A549 (cell line): ENCODE measurements around the gene OTUD7B. TPM values are rescaled to one million over a fixed set of nuclear protein-coding genes. Genes with fewer than 3 reads are reported as not detected.

Experiments used
- ATAC-seq, 2 experiments: fragments of 200-7000 bp in 1 of 2; fragments of >200 bp in 1 of 2; cut with Nextera tagmentation in 1 of 2; cut with Tn5 transposase in 1 of 2; 3 replicates each; pipeline versions ENCODE4 v1.8.0 to v1.9.1; 2018 to 2020; ENCODE audit warnings: mild to moderate bottlenecking in 1 of 2, moderate library complexity in 1 of 2
- CTCF ChIA-PET: fragments of 300-600 bp; sonication (Branson Sonifier 250); formaldehyde crosslinking; extraction: SDS; loops from one replicate; lab custom pipeline; 2021; ENCODE audit warnings: antibody characterized with exemption, inconsistent platforms; lab: Yijun Ruan, JAX
- POLR2A ChIA-PET: fragments of 350-600 bp; formaldehyde crosslinking; extraction: SDS; loops from one replicate; lab custom pipeline; 2021; ENCODE audit warnings: antibody characterized with exemption, inconsistent platforms; lab: Yijun Ruan, JAX
- DNase-seq, 2 experiments: peaks; one replicate each; pipeline versions ENCODE4 v3.0.0 to v3.0.0-alpha.2; 2011 to 2016; ENCODE audit warnings: low read depth in 1 of 2, low spot score in 1 of 2
- FAIRE-seq: peaks from 2 replicates; lab custom pipeline; 2011; peaks lifted over from hg19 to GRCh38; lab: Jason Lieb, UNC
- H3K27ac ChIP-seq, 2 experiments: fragments of >200 bp; sonication (Bioruptor Twin); formaldehyde crosslinking; 3 replicates each; pipeline ENCODE4 v1.5.1; 2016 to 2017
- H3K4me1 ChIP-seq: fragments of >200 bp; sonication (Bioruptor Twin); formaldehyde crosslinking; 3 replicates; pipeline ENCODE4 v1.6.1; 2016
- H3K4me2 ChIP-seq: fragments of >200 bp; sonication (Bioruptor Twin); formaldehyde crosslinking; 3 replicates; pipeline ENCODE4 v1.6.1; 2016
- H3K4me3 ChIP-seq: fragments of >200 bp; sonication (Bioruptor Twin); formaldehyde crosslinking; 3 replicates; pipeline ENCODE4 v1.5.1; 2016
- H3K9me3 ChIP-seq: fragments of >200 bp; sonication (Bioruptor Twin); formaldehyde crosslinking; 3 replicates; pipeline ENCODE4 v1.6.1; 2016
- CTCF ChIP-seq: fragments of >200 bp; sonication (Bioruptor Twin); formaldehyde crosslinking; IDR thresholded peaks from 3 replicates; pipeline ENCODE4 v1.5.1; 2016
- E2F6 ChIP-seq: IDR thresholded peaks from 2 replicates; pipeline ENCODE4 v1.6.1; 2012; ENCODE audit warnings: low read depth, borderline replicate concordance
- EHF ChIP-seq: fragments of 250-450 bp; sonication (Bioruptor Pico); IDR thresholded peaks from 2 replicates; pipeline ENCODE4 v1.5.0; 2020; ENCODE audit warnings: mild to moderate bottlenecking
- ESRRA ChIP-seq: fragments of 150-350 bp; IDR thresholded peaks from 2 replicates; pipeline ENCODE4 v1.6.1; 2014; ENCODE audit warnings: mild to moderate bottlenecking, low read length, borderline replicate concordance
- FOSL2 ChIP-seq, 2 experiments: fragments of 450-650 bp in 1 of 2; fragments of >200 bp in 1 of 2; sonication (Bioruptor Twin) in 1 of 2; formaldehyde crosslinking; IDR thresholded peaks; 2 replicates each; pipeline versions ENCODE4 v1.5.0 to v1.6.1; 2016 to 2020; ENCODE audit warnings: mild to moderate bottlenecking in 1 of 2, moderate library complexity in 1 of 2
- GATA3 ChIP-seq: IDR thresholded peaks from 2 replicates; pipeline ENCODE4 v1.6.1; 2012; ENCODE audit warnings: borderline replicate concordance
- HDAC2 ChIP-seq: fragments of 200-600 bp; sonication (generic); IDR thresholded peaks from 2 replicates; pipeline ENCODE4 v1.6.1; 2016
- HEYL ChIP-seq: fragments of 250-450 bp; sonication (Bioruptor Pico); IDR thresholded peaks from 2 replicates; pipeline ENCODE4 v1.8.0; 2021; ENCODE audit warnings: mild to moderate bottlenecking, moderate library complexity
- HOXA7 ChIP-seq: fragments of 250-450 bp; sonication (Bioruptor Pico); IDR thresholded peaks from 2 replicates; pipeline ENCODE4 v1.5.0; 2020; ENCODE audit warnings: mild to moderate bottlenecking, moderate library complexity
- JUNB ChIP-seq: fragments of >200 bp; sonication (Bioruptor Twin); formaldehyde crosslinking; IDR thresholded peaks from 2 replicates; pipeline ENCODE4 v1.6.1; 2016
- NPAS2 ChIP-seq: fragments of 250-450 bp; sonication (Bioruptor Pico); IDR thresholded peaks from 2 replicates; pipeline ENCODE4 v1.8.0; 2022; ENCODE audit warnings: mild to moderate bottlenecking, moderate library complexity, borderline replicate concordance
- NR3C1 ChIP-seq: fragments of >200 bp; sonication (Bioruptor Twin); formaldehyde crosslinking; IDR thresholded peaks from 3 replicates; pipeline ENCODE4 v1.6.1; 2017
- PHF8 ChIP-seq: fragments of 200-600 bp; sonication (generic); IDR thresholded peaks from 2 replicates; pipeline ENCODE4 v1.6.1; 2016; ENCODE audit warnings: low read depth, mild to moderate bottlenecking, antibody characterized with exemption, moderate library complexity, borderline replicate concordance
- POLR2A ChIP-seq: IDR thresholded peaks from 2 replicates; pipeline ENCODE4 v1.6.1; 2012; ENCODE audit warnings: mild to moderate bottlenecking, low read length
- RAD21 ChIP-seq, 2 experiments: fragments of >200 bp in 1 of 2; sonication (Bioruptor Twin) in 1 of 2; formaldehyde crosslinking in 1 of 2; IDR thresholded peaks in 1 of 2; conservative IDR thresholded peaks in 1 of 2; 2 replicates in 1 of 2; 3 replicates in 1 of 2; pipeline ENCODE4 v1.6.1; 2012 to 2018; ENCODE audit warnings: inconsistent platforms in 1 of 2
- RARB ChIP-seq: fragments of 250-450 bp; sonication (Bioruptor Pico); IDR thresholded peaks from 2 replicates; pipeline ENCODE4 v1.8.0; 2021; ENCODE audit warnings: mild to moderate bottlenecking, moderate library complexity
- TFCP2L1 ChIP-seq: fragments of 250-450 bp; sonication (Bioruptor Pico); IDR thresholded peaks from 2 replicates; pipeline ENCODE4 v1.5.0; 2021; ENCODE audit warnings: mild to moderate bottlenecking
- TP53 ChIP-seq: fragments of 250-450 bp; sonication (Bioruptor Pico); IDR thresholded peaks from 2 replicates; pipeline ENCODE4 v1.5.0; 2021; ENCODE audit warnings: mild to moderate bottlenecking, moderate library complexity
- ZC3H11A ChIP-seq: fragments of 450-650 bp; IDR thresholded peaks from 2 replicates; pipeline ENCODE4 v1.6.1; 2014; ENCODE audit warnings: antibody characterized with exemption, mild to moderate bottlenecking
- ZNF302 ChIP-seq: fragments of 250-450 bp; sonication (Bioruptor Pico); IDR thresholded peaks from 2 replicates; pipeline ENCODE4 v1.9.0; 2021; ENCODE audit warnings: inconsistent platforms, mild to moderate bottlenecking, moderate library complexity
- WGBS: methylation state at CpG from one replicate; pipeline ENCODE4 v1.1.6; 2017; ENCODE audit errors: missing lambda C conversion rate; 5-methylcytosine and 5-hydroxymethylcytosine counted together
- polyA plus RNA-seq, 4 experiments: library from polyadenylated mRNA; depleted of rRNA in 3 of 4; stranded (reverse); fragments of >200 nt; fragmentation: RNase III in 1 of 4; extraction: RNeasy Plus Mini Kit Qiagen cat#74134 plus additional on column Dnase treatment in 1 of 4; gene quantifications; 2 replicates in 3 of 4; 3 replicates in 1 of 4; pipeline ENCODE4 v1.2.3, GENCODE V29; 2011 to 2017
- TF ChIP-seq, protein P1 (sequence below): IDR thresholded peaks from 2 replicates; pipeline ENCODE4 v1.6.1; 2012
- TF ChIP-seq, protein P2 (sequence below): fragments of >200 bp; sonication (Bioruptor Twin); formaldehyde crosslinking; IDR thresholded peaks from 3 replicates; pipeline ENCODE4 v1.6.1; 2016

OTUD7B gene
- polyA plus RNA-seq, 2 of the 4 experiments (the other 2 are of a cell fraction) = 8.0 to 12.1 TPM

DNA sequence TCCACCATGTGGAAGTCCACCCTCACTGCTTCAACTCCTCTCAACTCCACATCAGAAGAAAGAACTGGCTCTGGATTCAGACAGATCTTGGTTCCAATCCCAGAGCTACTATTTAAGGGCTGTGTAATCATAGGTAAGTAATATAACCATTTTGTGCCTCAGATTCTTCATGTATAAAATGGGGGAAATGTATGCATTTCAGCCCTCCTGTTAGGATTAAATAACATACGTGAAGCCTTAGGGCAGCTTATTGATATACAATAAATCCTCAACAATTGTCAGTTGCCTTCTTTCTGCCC lies 23.3 kb downstream of the OTUD7B start:
- ChIA-PET CTCF (interaction anchor here (0.8 to 2.0 kb wide), 5 partner anchors 10 to 200 kb away, joined by 3 to 13 read pairs (median 3); no protein-coding TSS in a partner anchor), POLR2A (no interaction called here)
- ATAC-seq (no peak), DNase-seq (no peak), FAIRE-seq (no peak)
- no peak overlapping the region for H3K27ac ChIP-seq
- H3K9me3 ChIP-seq = no peaks in the 10 kb centered on the region
- WGBS = 100% methylated on average over 1 of the region's 1 CpG
- H3K4me2 ChIP-seq = no peak overlapping the region
- no peak overlapping the region for H3K4me3 ChIP-seq
- H3K4me1 ChIP-seq = 0 out of 3 replicates have a peak, but pooled peaks cover 3% of the 10 kb centered on the region
- TF ChIP-seq HEYL (CRISPR knock-in tag) = no peak
- no peak for TF ChIP-seq TP53
- TF ChIP-seq E2F6 = no peak
- TF ChIP-seq GATA3 = no peak

- Histone ChIP-seq H3K4me2 (no peak overlapping the region), H3K9me3 (no peaks in the 10 kb centered on the region), H3K27ac (no peak overlapping the region)
- peak in 1 of 2 experiments; percentile 38; a peak in 1 of 6 replicates for ATAC-seq
- DNase-seq = no peak
- POLR2A ChIA-PET = no interaction called here
- TF ChIP-seq, protein P1, sequence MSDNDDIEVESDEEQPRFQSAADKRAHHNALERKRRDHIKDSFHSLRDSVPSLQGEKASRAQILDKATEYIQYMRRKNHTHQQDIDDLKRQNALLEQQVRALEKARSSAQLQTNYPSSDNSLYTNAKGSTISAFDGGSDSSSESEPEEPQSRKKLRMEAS = no peak
- TF ChIP-seq, protein P2, sequence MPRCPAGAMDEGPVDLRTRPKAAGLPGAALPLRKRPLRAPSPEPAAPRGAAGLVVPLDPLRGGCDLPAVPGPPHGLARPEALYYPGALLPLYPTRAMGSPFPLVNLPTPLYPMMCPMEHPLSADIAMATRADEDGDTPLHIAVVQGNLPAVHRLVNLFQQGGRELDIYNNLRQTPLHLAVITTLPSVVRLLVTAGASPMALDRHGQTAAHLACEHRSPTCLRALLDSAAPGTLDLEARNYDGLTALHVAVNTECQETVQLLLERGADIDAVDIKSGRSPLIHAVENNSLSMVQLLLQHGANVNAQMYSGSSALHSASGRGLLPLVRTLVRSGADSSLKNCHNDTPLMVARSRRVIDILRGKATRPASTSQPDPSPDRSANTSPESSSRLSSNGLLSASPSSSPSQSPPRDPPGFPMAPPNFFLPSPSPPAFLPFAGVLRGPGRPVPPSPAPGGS = no peak
- TF ChIP-seq NPAS2 (CRISPR knock-in tag) (no peak), ZNF302 (no peak), ESRRA (no peak), POLR2A (no peak), NR3C1 (no peak), HDAC2 (no peak), CTCF (no peak), E2F6 (no peak)
- TF ChIP-seq, all 56 proteins: peak for 0
- no peak overlapping the region for H3K4me3 ChIP-seq
- 87% methylated on average over 4 of the region's 4 CpGs for whole genome bisulfite sequencing
- CTCF ChIA-PET = interaction anchor here (0.9 to 2.0 kb wide), 4 partner anchors 24 to 200 kb away, joined by 3 to 13 read pairs (median 4); no protein-coding TSS in a partner anchor
- FAIRE-seq = no peak
- 0 out of 3 replicates have a peak, but pooled peaks cover 3% of the 10 kb centered on the region for H3K4me1 ChIP-seq
Observed at GRCh38 chr1:149986486-149987296, 23.8 kb downstream of the OTUD7B start.

GRCh38 chr1:149979972-149980540 lies 30.5 kb downstream of the OTUD7B start:
- ChIA-PET CTCF (interaction anchor here (1.1 to 2.0 kb wide), 2 partner anchors 18 to 91 kb away, joined by 3 to 7 read pairs; no protein-coding TSS in a partner anchor), POLR2A (no interaction called here)
- H3K9me3 ChIP-seq = no peaks in the 10 kb centered on the region
- ATAC-seq (no peak), DNase-seq (no peak), FAIRE-seq (no peak)
- H3K27ac ChIP-seq = no peak overlapping the region
- no peak overlapping the region for H3K4me3 ChIP-seq
- H3K4me2 ChIP-seq = no peak overlapping the region
- 91% methylated on average over 3 of the region's 3 CpGs for WGBS
- TF ChIP-seq RARB (CRISPR knock-in tag) (no peak), TFCP2L1 (no peak), RAD21 (conservative IDR thresholded peaks at IDR 0.05 in 1 of 2, IDR thresholded peaks at IDR 0.05 in 1 of 2) (no peak), HOXA7 (CRISPR knock-in tag) (no peak), ZC3H11A (no peak), EHF (CRISPR knock-in tag) (no peak), JUNB (no peak), PHF8 (no peak), FOSL2 (IDR thresholded peaks at IDR 0.05) (no peak), FOSL2 (CRISPR knock-in tag; IDR thresholded peaks at IDR 0.05) (no peak), HDAC2 (no peak)
- TF ChIP-seq, protein P2 = no peak
- peaks cover 22% of the 10 kb centered on the region for H3K4me1 ChIP-seq
